Lung (tissue), 12 donors: ENCODE results near the gene NANOGP8. TPM values are rescaled to one million over a fixed set of nuclear protein-coding genes. Genes with fewer than 3 reads are reported as not detected.
A peak's percentile ranks its signal among the peaks of the same experiment; 100 is the strongest.

Source experiments
- ATAC-seq: fragments of 200-7000 bp; cut with Tn5 transposase; one replicate; pipeline ENCODE4 v1.9.1; 2020; ENCODE audit warnings: moderate number of reproducible peaks; ENCODE audit not compliant: insufficient read depth, low FRiP score
- DNase-seq, 3 donors: peaks; one replicate each; pipeline ENCODE4 v3.0.0-alpha.2; 2013 to 2017
- H3K27ac ChIP-seq, 2 donors: one replicate each; pipeline ENCODE4 v1.5.1; 2013; ENCODE audit warnings: mild to moderate bottlenecking in 2 of 2, moderate library complexity in 2 of 2, control low read depth in 1 of 2, inconsistent platforms in 1 of 2, low read depth in 1 of 2, low read length in 1 of 2
- H3K27me3 ChIP-seq, 3 donors: one replicate each; pipeline ENCODE4 v1.5.1; 2013; ENCODE audit warnings: low read length in 2 of 3; ENCODE audit not compliant: control insufficient read depth in 3 of 3, insufficient read depth in 3 of 3
- H3K36me3 ChIP-seq, 4 donors: one replicate each; pipeline ENCODE4 v1.5.1; 2013; ENCODE audit warnings: low read length in 4 of 4, mild to moderate bottlenecking in 1 of 4, moderate library complexity in 1 of 4; ENCODE audit not compliant: control insufficient read depth in 4 of 4, insufficient read depth in 4 of 4
- H3K4me1 ChIP-seq, 5 donors: one replicate each; pipeline ENCODE4 v1.5.1; 2013; ENCODE audit warnings: low read length in 5 of 5, mild to moderate bottlenecking in 2 of 5, moderate library complexity in 1 of 5; ENCODE audit not compliant: control insufficient read depth in 5 of 5, insufficient read depth in 5 of 5
- H3K4me3 ChIP-seq: one replicate; pipeline ENCODE4 v1.5.1; 2013; ENCODE audit warnings: mild to moderate bottlenecking, control low read depth, moderate library complexity
- H3K9ac ChIP-seq, 2 donors: one replicate each; pipeline ENCODE4 v1.5.1; 2013; ENCODE audit warnings: low read length in 2 of 2, control low read depth in 1 of 2; ENCODE audit not compliant: insufficient read depth in 1 of 2
- H3K9me3 ChIP-seq, 4 donors: one replicate each; pipeline ENCODE4 v1.5.1; 2013; ENCODE audit warnings: low read length in 3 of 4, mild to moderate bottlenecking in 1 of 4, moderate library complexity in 1 of 4; ENCODE audit not compliant: control insufficient read depth in 4 of 4, insufficient read depth in 3 of 4
- CTCF ChIP-seq: IDR thresholded peaks from 2 replicates; pipeline ENCODE4 v1.5.1; 2012; ENCODE audit warnings: mild to moderate bottlenecking; ENCODE audit errors: control extremely low read depth, extremely low read depth
- WGBS, 2 donors: extraction: QIAGEN DNeasy Blood & Tissue Kit; methylation state at CpG; one replicate each; pipeline ENCODE4 v1.1.7; 2013; 5-methylcytosine and 5-hydroxymethylcytosine counted together
- polyA plus RNA-seq, 2 donors: library from polyadenylated mRNA; stranded (reverse); fragments of 200-250 nt; gene quantifications; one replicate each; pipeline ENCODE4 v1.2.1, GENCODE V29; 2013
- total RNA-seq, 2 donors: library from RNA; depleted of rRNA in 1 of 2; stranded (reverse); fragments of >200 nt in 1 of 2; gene quantifications; one replicate each; pipeline ENCODE4 v1.2.1, GENCODE V29; 2014 to 2021
- donor health status: control.
- donor health status: control.
- donor health status: Bipolar disorder and iron deficiency.
- donor health status: healthy.
- donor health status: DM: yes; HTN: yes; CAD: no.

The NANOGP8 gene
- total and polyA plus RNA-seq, 4 donors: 0.88 to 0.92 TPM; not detected in 2

DNA sequence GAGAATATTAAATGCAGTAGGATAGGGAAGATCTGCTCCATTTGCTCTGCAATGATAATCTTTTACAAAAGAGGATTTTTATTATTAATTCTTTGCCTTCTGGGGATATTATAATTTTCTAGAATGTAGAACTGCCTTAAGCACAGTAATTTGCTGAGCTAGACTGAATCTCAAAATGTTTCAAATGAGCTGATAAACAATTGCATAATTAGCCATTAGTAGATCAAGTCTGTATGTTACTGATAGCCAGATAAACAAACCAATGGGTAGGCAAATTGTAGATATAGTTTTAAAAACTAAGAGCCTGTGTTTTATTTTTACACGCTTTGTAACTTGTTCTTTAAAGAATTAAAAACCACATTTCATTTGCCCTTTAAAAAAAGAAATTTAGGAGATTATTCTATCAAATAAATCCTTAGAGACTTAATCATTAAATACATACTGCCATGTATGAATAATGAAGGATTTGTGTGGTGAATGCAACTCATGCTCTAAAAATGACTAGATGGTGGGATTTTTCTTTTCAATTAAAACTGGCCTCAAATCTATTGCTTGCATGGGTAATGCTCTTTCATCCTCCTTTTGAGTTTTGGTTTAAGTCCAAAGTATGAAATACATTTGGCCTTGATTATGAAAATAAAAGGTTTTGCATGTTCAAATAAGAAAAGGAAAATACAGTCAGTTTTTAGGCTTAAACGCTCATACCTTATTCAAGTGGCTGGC lies 32.6 kb upstream of the NANOGP8 start:
- H3K4me1 ChIP-seq: peaks cover 0 to 41% (median 1%) of the 10 kb centered on the region in 5 donors
- DNase-seq (peak in 2 of 3 donors; percentile 68 to 81), ATAC-seq (no peak)
- H3K27ac ChIP-seq: no peak overlapping the region
- H3K27me3 ChIP-seq: no peaks in the 10 kb centered on the region
- 77 to 89% methylated on average over 2 of the region's 2 CpGs for WGBS, 2 donors
- no peaks in the 10 kb centered on the region for H3K36me3 ChIP-seq
- no peak overlapping the region for H3K4me3 ChIP-seq
- no peaks in the 10 kb centered on the region for H3K9me3 ChIP-seq
- peak overlapping the region in 1 of 2 donors; percentile 13 for H3K9ac ChIP-seq
- TF ChIP-seq CTCF: no peak

DNA sequence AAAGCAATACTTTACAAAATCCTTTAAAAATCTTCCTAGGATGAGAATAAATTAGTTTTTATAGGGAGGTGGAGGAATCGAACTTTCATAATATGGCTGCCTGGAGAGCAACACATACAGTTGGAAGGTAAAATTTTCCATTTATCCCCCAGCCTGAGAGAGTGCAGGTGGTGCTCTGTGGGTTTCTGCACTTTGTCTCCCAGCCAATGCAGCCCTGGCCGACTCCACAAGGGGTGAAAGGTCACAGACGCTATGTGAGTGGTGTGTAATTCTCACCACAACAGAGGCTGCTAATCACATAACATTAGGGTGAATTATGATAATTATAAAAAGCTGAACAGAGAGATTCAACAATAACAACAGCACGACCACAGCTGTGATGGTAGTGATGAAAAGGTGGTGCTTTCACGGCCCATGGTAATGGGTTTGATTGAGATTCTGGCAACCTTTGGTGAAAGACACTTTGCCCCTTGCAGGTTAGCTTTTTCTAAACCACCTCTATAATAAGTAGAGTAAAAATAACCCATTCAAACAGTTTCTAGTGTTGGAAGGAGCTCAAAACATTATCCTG lies 30.1 kb upstream of the NANOGP8 start:
- no peak overlapping the region for H3K27ac ChIP-seq
- H3K4me3 ChIP-seq: no peak overlapping the region
- WGBS, 2 donors: 61% methylated on average over 5 of the region's 5 CpGs
- H3K36me3 ChIP-seq: no peaks in the 10 kb centered on the region
- peaks cover 0 to 41% (median 1%) of the 10 kb centered on the region in 5 donors for H3K4me1 ChIP-seq
- ATAC-seq (no peak), DNase-seq (no peak)
- no peak for TF ChIP-seq CTCF
- no peaks in the 10 kb centered on the region for H3K9me3 ChIP-seq
- H3K9ac ChIP-seq: no peak overlapping the region
- no peaks in the 10 kb centered on the region for H3K27me3 ChIP-seq

DNA sequence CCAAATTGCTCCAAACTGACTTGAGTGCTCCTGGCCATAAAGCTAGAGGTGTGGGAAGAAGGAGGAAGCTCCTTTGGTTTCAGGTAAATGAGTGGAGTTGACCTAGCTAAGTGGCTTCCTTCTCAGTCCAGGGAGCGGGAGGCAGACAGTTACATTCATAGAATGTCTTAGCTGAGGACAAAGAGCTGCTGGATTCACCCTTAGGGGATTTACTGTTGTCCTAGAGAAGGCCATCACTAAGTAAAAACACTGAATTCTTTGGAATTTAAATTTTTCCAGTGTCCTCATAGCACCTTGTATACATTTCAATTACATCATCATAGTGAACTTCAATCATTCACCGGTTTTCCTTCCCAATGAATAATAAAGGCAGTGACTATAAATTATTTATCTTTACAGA lies 27.3 kb upstream of the NANOGP8 start:
- Histone ChIP-seq H3K9me3 (no peaks in the 10 kb centered on the region), H3K9ac (no peak overlapping the region), H3K36me3 (no peaks in the 10 kb centered on the region), H3K4me3 (no peak overlapping the region), H3K4me1 (peaks cover 0 to 16% (median 1%) of the 10 kb centered on the region in 5 donors), H3K27ac (no peak overlapping the region), H3K27me3 (no peaks in the 10 kb centered on the region)
- ATAC-seq: no peak
- WGBS, 2 donors: 93 to 98% methylated on average over 2 of the region's 2 CpGs
- no peak for DNase-seq
- no peak for TF ChIP-seq CTCF

DNA sequence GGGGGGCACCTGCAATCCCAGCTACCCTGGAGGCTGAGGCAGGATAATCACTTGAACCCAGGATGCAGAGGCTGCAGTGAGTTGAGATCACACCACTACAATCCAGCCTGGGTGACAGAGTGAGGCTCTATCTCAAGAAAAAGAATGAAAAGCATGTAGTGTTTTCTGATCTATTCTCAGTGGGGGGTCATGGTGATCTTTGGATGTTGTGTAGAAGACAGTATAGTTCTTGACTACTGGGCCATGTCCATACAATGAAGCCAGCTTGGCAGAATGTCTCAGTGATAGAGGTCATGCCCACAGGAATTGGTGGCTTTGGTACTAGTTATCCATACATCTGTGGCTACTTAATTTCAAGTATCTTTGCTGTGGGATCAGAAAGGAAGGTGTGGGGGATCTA lies 26.8 kb upstream of the NANOGP8 start:
- H3K9me3 ChIP-seq: no peaks in the 10 kb centered on the region
- no peak for TF ChIP-seq CTCF
- no peaks in the 10 kb centered on the region for H3K36me3 ChIP-seq
- H3K4me1 ChIP-seq: peaks cover 0 to 11% (median 1%) of the 10 kb centered on the region in 5 donors
- ATAC-seq (no peak), DNase-seq (no peak)
- H3K4me3 ChIP-seq: no peak overlapping the region
- no peak overlapping the region for H3K27ac ChIP-seq
- H3K27me3 ChIP-seq: no peaks in the 10 kb centered on the region
- H3K9ac ChIP-seq: no peak overlapping the region
